HG03565 (cell line): ENCODE measurements around the gene ATP2A1.

ENCODE experiments used
- ATAC-seq: cut with Tn5 transposase; IDR thresholded peaks from one replicate; pipeline ENCODE4 v1.9.1; 2021; ENCODE audit warnings: mild to moderate bottlenecking, moderate library complexity; ENCODE audit not compliant: unreplicated experiment

ATP2A1 gene

GRCh38 chr16:28878083-28878926 lies at the start of gene ATP2A1:
TSS of gene ATP2A1 (plus strand) at chr16:28878488. CDS start at chr16:28878672, 184 bp downstream.
- no peak for ATAC-seq

- ATAC-seq: no peak
Measured at GRCh38 chr16:28829747-28830146, 48.5 kb upstream of the ATP2A1 start.

GRCh38 chr16:28830531-28830930 lies 47.8 kb upstream of the ATP2A1 start:
- no peak for ATAC-seq

GRCh38 chr16:28834349-28834748 lies 43.9 kb upstream of the ATP2A1 start:
- no peak for ATAC-seq

- no peak for ATAC-seq
Measured at GRCh38 chr16:28834873-28835863, 43.1 kb upstream of the ATP2A1 start.

GRCh38 chr16:28835864-28836760 lies 42.2 kb upstream of the ATP2A1 start:
- no peak for ATAC-seq

- no peak for ATAC-seq
Measured at GRCh38 chr16:28836761-28837064, 41.6 kb upstream of the ATP2A1 start.

GRCh38 chr16:28837672-28838557 lies 40.4 kb upstream of the ATP2A1 start:
- ATAC-seq: no peak

GRCh38 chr16:28838558-28838918 lies 39.8 kb upstream of the ATP2A1 start:
- no peak for ATAC-seq

- no peak for ATAC-seq
Measured at GRCh38 chr16:28839004-28839639, 39.2 kb upstream of the ATP2A1 start.

GRCh38 chr16:28839899-28840298 lies 38.4 kb upstream of the ATP2A1 start:
- ATAC-seq: no peak

- ATAC-seq: no peak
Measured at GRCh38 chr16:28842696-28843095, 35.6 kb upstream of the ATP2A1 start.

GRCh38 chr16:28843766-28844165 lies 34.5 kb upstream of the ATP2A1 start:
- ATAC-seq: no peak

- ATAC-seq: no peak
Measured at GRCh38 chr16:28844226-28844885, 33.9 kb upstream of the ATP2A1 start.

- no peak for ATAC-seq
Measured at GRCh38 chr16:28845293-28845692, 33.0 kb upstream of the ATP2A1 start.

GRCh38 chr16:28845761-28846079 lies 32.6 kb upstream of the ATP2A1 start:
- ATAC-seq: no peak

GRCh38 chr16:28846080-28846932 lies 32.0 kb upstream of the ATP2A1 start, which contains the start of gene TUFM:
TSS of gene TUFM (minus strand) at chr16:28846348. CDS start at chr16:28846269, 79 bp downstream.
- ATAC-seq: peak; percentile 85

GRCh38 chr16:28846933-28847273 lies 31.4 kb upstream of the ATP2A1 start:
- peak; percentile 6 for ATAC-seq
